Activated B cell treated with CpG ODN at 0.5 μM for 24 hours (primary cell): ENCODE results near the gene PCBP2. TPM values are rescaled to one million over a fixed set of nuclear protein-coding genes. Genes with fewer than 3 reads are reported as not detected.

Experiments
- ATAC-seq: fragments of 200-7000 bp; cut with Tn5 transposase; one replicate; pipeline ENCODE4 v1.10.0; 2021; ENCODE audit warnings: low read depth, mild to moderate bottlenecking, moderate library complexity
- CTCF ChIA-PET: fragments of 350-600 bp; sonication (Branson Sonifier 250); formaldehyde crosslinking; loops from one replicate; lab custom pipeline; 2021; ENCODE audit warnings: antibody characterized with exemption; lab: Charles Lee
- POLR2A ChIA-PET: fragments of 350-600 bp; sonication (Branson Sonifier 250); formaldehyde crosslinking; loops from one replicate; lab custom pipeline; 2021; ENCODE audit warnings: antibody characterized with exemption; lab: Charles Lee
- DNase-seq: peaks from one replicate; pipeline ENCODE4 v3.0.0; 2022
- H3K27ac Mint-ChIP-seq: one replicate; pipeline ENCODE4 v1.8.0; 2020; ENCODE audit warnings: mixed read lengths
- H3K27me3 Mint-ChIP-seq: one replicate; pipeline ENCODE4 v1.8.0; 2021; ENCODE audit warnings: mixed read lengths
- H3K36me3 Mint-ChIP-seq: one replicate; pipeline ENCODE4 v1.8.0; 2021; ENCODE audit warnings: low read depth, mixed read lengths
- H3K4me1 Mint-ChIP-seq: one replicate; pipeline ENCODE4 v1.8.0; 2021; ENCODE audit warnings: mixed read lengths
- H3K4me3 Mint-ChIP-seq: one replicate; pipeline ENCODE4 v1.8.0; 2020; ENCODE audit warnings: mild to moderate bottlenecking, mixed read lengths
- H3K9me3 Mint-ChIP-seq: one replicate; pipeline ENCODE4 v1.8.0; 2020; ENCODE audit warnings: mixed read lengths
- CTCF ChIP-seq: fragments of 200-600 bp; IDR thresholded peaks from one replicate; pipeline ENCODE4 v1.8.0; 2022; ENCODE audit warnings: antibody characterized with exemption, mild to moderate bottlenecking
- intact Hi-C: fragments of 100-400 bp; cut with micrococcal nuclease; formaldehyde crosslinking; loops from one replicate; pipeline ENCODE4 v1.15.1; 2024
- total RNA-seq: library from RNA; stranded (reverse); gene quantifications from 2 replicates; pipeline ENCODE4 v1.2.3, GENCODE V29; 2022

PCBP2 gene
- total RNA-seq, 1 donor from 2014 or later = 853 TPM

GRCh38 chr12:53474077-53474476 is 22.2 kb downstream of the PCBP2 start:
- DNase-seq (no peak), ATAC-seq (no peak)
- Mint-ChIP-seq H3K36me3 (peaks cover 86% of the 10 kb centered on the region), H3K27me3 (no peaks in the 10 kb centered on the region), H3K27ac (no peak overlapping the region), H3K9me3 (no peaks in the 10 kb centered on the region), H3K4me1 (peaks cover 4% of the 10 kb centered on the region), H3K4me3 (no peak overlapping the region)
- ChIA-PET POLR2A (interaction anchor here (1.1 to 1.4 kb wide), 3 partner anchors 10 to 18 kb away, joined by 4 to 6 read pairs (median 4); no protein-coding TSS in a partner anchor), CTCF (interaction anchor here (0.5 kb wide), 1 partner anchor 16 kb away, joined by 5 read pairs; no protein-coding TSS in a partner anchor)
- intact Hi-C loops = no loop called here
- no peak for TF ChIP-seq CTCF

- CTCF ChIA-PET = interaction anchor here (0.5 to 2.4 kb wide), 3 partner anchors 17 to 33 kb away, joined by 3 to 15 read pairs (median 5); partner anchors contain the start of gene NPFF
- H3K9me3 Mint-ChIP-seq = no peaks in the 10 kb centered on the region
Observed at GRCh38 chr12:53474819-53475218, 22.9 kb downstream of the PCBP2 start.

DNA sequence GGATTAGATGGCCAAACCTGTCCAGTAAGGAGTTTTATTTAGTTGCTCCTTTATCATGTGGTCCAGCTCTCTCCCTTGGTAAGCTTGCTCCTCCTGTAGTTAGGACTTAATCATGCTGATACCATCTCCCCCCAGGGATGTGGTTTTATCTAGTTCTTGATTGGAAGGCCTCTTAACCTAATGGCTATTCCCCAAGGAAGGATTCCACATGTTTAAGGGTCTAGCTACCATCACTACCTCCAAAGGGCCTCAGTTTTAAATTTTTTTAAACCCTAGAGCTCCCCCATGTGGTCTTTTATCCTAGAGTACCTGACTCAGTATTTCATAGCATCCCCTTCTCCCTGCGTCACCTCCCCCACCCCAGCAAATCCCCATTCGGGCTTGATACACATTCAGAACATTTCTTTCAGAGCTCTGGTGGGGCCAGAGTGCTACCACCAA is 24.9 kb downstream of the PCBP2 start:
- ChIA-PET CTCF (interaction anchor here (0.6 to 2.4 kb wide), 6 partner anchors 19 to 159 kb away, joined by 3 to 15 read pairs (median 3); partner anchors contain the start of genes AMHR2 and NPFF), POLR2A (interaction anchor here (1.2 to 1.9 kb wide), 2 partner anchors 15 to 24 kb away, joined by 7 to 8 read pairs; partner anchors contain the start of gene TARBP2)
- peak; percentile 34 for ATAC-seq
- no peak for DNase-seq
- Mint-ChIP-seq H3K9me3 (no peaks in the 10 kb centered on the region), H3K36me3 (peaks cover 89% of the 10 kb centered on the region), H3K27me3 (no peaks in the 10 kb centered on the region), H3K27ac (no peak overlapping the region), H3K4me1 (peaks cover 2% of the 10 kb centered on the region), H3K4me3 (no peak overlapping the region)
- TF ChIP-seq CTCF = no peak
- intact Hi-C loops = loop anchor here (2.0 kb wide), 1 partner anchor 32 kb away; no protein-coding TSS in a partner anchor

More at GRCh38 chr12:53474819-53475218, 22.9 kb downstream of the PCBP2 start:
- no peak for TF ChIP-seq CTCF
- DNase-seq (no peak), ATAC-seq (no peak)
- Mint-ChIP-seq H3K4me3 (no peak overlapping the region), H3K4me1 (peaks cover 4% of the 10 kb centered on the region), H3K36me3 (peaks cover 88% of the 10 kb centered on the region), H3K27ac (no peak overlapping the region), H3K27me3 (no peaks in the 10 kb centered on the region)
- POLR2A ChIA-PET = interaction anchor here (0.6 to 1.9 kb wide), 7 partner anchors 10 to 28 kb away, joined by 3 to 9 read pairs (median 4); partner anchors contain the start of gene TARBP2
- intact Hi-C loops = no loop called here

- peaks cover 3% of the 10 kb centered on the region for H3K4me1 Mint-ChIP-seq
- no peaks in the 10 kb centered on the region for H3K9me3 Mint-ChIP-seq
- H3K27me3 Mint-ChIP-seq = no peaks in the 10 kb centered on the region
- DNase-seq (no peak), ATAC-seq (no peak)
- H3K4me3 Mint-ChIP-seq = no peak overlapping the region
- intact Hi-C loops = no loop called here
- CTCF ChIA-PET = no interaction called here
- POLR2A ChIA-PET = interaction anchor here (0.6 to 1.8 kb wide), 6 partner anchors 10 to 62 kb away, joined by 3 to 8 read pairs (median 4); partner anchors contain the start of gene TARBP2
- no peak overlapping the region for H3K27ac Mint-ChIP-seq
- TF ChIP-seq CTCF = no peak
- peaks cover 86% of the 10 kb centered on the region for H3K36me3 Mint-ChIP-seq
Observed at GRCh38 chr12:53478865-53479264, 27.0 kb downstream of the PCBP2 start.

DNA sequence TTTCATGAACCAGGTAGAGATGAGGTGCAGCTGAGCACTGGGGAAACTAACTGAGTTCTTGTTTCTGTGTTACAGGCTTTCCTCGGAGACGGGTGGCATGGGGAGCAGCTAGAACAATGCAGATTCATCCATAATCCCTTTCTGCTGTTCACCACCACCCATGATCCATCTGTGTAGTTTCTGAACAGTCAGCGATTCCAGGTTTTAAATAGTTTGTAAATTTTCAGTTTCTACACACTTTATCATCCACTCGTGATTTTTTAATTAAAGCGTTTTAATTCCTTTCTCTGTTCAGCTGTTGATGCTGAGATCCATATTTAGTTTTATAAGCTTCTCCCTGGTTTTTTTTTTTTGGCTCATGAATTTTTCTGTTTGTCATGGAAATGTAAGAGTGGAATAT is 27.4 kb downstream of the PCBP2 start:
- POLR2A ChIA-PET = interaction anchor here (0.6 to 1.8 kb wide), 5 partner anchors 10 to 62 kb away, joined by 3 to 8 read pairs (median 4); partner anchors contain the start of gene TARBP2
- Mint-ChIP-seq H3K4me3 (no peak overlapping the region), H3K27me3 (no peaks in the 10 kb centered on the region), H3K9me3 (no peaks in the 10 kb centered on the region), H3K36me3 (peaks cover 84% of the 10 kb centered on the region), H3K27ac (no peak overlapping the region), H3K4me1 (peaks cover 3% of the 10 kb centered on the region)
- TF ChIP-seq CTCF = no peak
- ATAC-seq = no peak
- intact Hi-C loops = no loop called here
- CTCF ChIA-PET = no interaction called here
- DNase-seq = no peak
